Stimulated activated CD8-positive, alpha-beta memory T cell treated with anti-CD3 and anti-CD28 coated beads, Interleukin-7, amount 100 ng/mL, for 24 hours (primary cell): Measurements from ENCODE around the gene ZNF219.

ENCODE experiments used
- DNase-seq: peaks from one replicate; pipeline ENCODE4 v3.0.0-alpha.2; 2020; ENCODE audit warnings: low read depth

Gene ZNF219

DNA sequence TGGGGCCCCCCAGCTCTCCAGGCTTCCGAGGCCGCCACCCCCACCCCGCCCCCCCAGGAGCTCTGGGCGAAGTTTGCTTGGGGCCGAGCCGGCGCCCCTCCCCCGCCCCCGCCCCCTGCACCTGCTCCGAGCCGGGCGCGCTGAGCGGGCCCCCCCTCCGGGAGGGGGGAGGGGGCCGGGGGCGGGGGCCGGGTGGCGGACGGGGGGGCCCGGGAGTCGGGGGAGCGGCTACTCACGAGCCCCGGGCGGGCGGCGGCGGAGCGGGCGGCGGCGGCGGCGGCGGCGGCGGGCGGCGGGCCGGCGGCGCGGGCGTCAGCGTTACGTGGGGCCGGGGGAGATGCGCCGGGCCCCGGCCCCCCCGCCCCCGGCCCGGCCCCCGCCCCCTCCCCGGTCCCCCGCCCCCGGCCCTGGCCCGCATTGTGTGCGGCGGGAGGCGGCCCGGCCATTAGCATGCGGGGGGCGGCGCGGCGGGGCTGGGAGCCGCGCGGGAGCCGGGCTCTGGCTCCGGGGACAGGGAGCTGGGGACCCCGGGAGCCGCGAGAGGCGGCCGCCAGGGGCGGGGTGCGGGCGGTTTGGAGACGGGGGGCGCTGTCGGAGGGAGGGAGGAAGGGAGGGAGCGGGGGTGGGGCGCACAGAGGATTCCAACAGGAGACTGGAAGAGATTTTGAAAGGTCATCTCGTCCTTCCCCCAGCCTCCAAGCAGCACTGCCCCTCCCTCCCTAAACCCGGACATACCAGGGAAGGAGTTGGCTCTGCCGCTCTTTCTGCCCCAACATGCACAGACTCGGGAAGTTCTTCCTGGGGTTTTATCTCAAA lies at the start of gene ZNF219:
Gene ZNF219 (minus strand): TSS at position 580 of the 816 bp plus-strand sequence. CDS start 5,064 bp downstream, outside the sequence.
- no peak for DNase-seq

DNA sequence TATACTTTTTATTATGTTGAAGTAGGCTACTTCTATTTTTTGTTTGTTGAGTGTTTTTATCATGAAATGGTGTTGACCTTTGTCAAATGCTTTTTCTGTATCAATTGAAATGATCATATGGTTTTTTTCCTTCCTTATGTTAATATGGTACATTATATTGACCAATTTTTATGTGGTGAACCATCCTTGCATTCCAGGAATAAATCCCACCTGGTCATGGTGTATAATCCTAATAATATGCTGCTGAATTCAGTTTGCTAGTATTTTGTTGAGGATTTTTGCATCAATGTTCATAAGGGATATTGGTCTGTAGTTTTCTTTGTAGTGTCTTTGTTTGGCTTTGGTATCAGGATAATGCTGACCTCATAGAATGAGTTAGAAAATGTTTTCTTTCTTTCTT lies 47.0 kb upstream of the ZNF219 start:
- DNase-seq, result no peak

DNA sequence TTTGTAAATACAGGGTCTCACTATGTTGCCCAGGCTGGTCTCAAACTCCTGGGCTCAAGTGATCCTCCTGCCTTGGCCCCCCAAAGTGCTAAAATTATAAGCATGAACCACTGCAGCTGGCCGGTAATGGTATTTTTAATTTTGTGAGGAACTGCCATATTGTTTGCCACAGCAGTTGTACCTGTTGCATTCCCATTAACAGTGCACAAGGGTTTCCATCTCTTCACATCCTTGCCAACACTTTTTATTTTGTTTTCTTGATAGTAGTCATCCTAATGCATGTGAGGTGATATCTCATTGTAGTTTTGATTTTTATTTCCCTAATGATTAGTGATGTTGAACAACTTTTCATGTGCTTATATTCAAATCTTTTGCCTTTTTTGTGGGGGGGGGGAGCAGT lies 43.9 kb upstream of the ZNF219 start:
- no peak for DNase-seq

DNA sequence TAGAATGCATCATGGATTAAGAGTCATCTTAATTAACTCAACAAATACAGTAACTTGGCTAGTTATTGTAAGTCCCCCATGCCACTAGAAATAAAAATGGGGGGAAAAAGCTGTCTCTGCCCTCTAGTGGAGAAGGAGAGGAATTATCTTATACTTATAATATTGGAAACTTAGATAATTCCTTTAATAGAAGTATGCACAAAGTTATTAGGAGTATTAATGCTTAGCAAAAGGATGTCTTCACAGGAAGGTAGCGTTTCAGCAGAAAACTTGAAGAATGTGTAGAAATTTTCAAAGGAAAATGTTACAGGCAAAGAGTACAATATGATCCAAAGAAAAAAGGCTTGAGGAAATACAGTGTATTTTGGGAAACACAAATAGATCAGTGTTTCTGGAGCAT lies 37.6 kb upstream of the ZNF219 start:
- DNase-seq, result no peak

DNA sequence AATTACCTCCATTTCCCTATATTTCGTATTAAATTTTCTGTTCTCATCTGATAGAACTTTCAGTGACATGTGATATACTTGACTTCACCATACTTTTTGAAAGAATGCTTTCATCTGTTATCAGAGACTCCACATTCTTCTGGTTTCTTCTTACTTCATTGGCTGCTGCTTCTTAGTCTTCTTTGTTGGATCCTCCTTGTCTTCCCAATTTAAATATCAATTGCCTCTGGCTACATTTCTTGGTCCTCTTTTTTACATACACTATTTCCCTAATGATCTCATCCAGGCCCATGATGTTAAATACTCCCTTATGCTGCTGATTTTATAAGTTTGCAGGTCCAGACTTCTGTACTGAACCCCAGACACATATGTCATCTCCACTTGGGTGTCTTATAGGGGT lies 35.4 kb upstream of the ZNF219 start:
- DNase-seq, result no peak

DNA sequence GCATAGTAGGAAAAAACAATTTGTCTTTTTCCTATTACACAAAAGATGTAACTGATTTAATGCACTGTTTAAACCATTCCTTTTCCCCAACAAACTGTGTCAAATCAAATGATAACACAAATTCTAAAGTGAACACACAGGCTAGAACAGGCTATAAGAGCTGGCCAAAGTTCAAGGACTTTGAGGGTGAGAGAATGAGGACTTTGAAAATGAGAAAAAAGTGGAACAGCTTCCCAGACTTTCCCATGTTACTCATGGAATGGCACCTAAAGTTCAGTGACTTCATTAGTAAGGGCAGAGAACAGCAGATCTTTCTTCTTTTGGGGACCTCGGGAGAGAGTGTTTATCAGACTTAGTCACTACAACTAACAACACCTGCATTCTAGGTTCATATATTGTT lies 25.0 kb upstream of the ZNF219 start:
- DNase-seq, result no peak

DNA sequence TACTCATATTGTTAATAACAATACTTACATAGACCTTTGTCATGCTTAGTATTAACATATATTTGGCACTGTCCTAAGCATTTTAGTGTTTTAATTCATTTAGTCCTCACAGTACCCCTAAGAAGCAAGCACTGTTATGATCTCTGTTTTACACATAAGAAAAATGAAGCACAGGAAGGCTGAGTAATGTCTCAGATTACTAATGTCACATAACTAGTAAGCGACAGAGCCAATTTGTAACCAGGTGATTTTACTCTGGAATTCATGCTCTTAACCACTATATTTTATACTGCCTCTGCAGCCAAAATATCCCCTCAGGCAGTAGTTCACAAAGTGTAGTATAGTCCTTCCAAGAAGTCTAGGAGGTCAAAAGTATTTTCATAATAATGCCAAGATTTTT lies 22.7 kb upstream of the ZNF219 start:
- no peak for DNase-seq

DNA sequence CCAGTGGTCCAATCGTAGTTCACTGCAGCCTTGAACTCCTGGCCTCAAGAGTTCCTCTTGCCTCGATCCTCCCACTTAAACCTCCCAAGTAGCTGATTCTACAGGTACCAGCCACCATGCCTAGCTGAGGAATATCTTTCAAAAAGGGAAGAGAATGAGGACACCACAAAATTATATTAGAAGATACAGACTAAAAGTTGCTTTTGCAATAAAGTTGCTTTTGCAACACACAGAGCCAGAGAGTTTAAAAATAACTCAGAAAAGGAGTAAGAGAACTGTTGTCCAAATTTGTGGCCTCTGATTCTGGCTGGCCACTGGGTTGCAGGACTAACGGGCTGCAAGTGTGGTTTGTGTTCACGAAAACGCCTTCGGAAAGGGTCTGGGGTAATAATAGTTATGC lies 22.2 kb upstream of the ZNF219 start:
- DNase-seq, result no peak

DNA sequence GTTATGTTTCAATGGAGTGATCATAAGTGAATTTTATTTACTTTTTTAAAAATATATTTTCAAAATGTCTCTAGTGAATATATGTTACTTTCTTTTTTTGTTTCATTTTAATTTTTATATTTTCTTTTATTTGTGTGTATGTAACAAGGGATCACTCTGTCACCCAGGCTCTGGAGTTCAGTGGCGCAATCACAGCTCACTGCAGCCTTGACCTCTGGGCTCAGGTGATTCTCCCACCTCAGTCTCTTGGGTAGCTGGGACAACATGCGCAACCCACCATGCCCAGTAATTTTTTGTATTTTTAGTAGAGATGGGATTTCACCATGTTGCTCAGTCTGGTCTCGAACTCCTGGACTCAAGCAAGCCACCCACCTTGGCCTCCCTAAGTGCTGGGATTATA lies 20.5 kb upstream of the ZNF219 start:
- DNase-seq, result no peak

DNA sequence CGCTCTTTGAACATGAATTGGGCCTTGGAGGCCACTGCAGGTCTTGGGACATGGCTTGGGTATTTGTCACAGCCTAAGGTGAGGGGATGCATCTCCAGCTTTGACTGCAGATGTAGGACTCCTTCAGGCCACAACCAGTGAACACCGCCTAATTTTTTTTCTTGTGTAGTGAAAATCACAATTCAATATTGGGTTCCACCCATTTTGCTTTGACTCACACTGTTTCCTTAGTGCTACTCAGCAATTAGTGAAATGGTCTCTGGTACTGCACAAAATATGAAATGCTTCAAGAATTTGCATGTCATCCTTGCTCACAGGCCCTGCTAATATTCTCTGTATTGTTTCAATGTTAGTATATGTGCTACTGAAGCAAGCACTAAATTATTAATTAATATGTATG lies 14.9 kb upstream of the ZNF219 start:
- no peak for DNase-seq

DNA sequence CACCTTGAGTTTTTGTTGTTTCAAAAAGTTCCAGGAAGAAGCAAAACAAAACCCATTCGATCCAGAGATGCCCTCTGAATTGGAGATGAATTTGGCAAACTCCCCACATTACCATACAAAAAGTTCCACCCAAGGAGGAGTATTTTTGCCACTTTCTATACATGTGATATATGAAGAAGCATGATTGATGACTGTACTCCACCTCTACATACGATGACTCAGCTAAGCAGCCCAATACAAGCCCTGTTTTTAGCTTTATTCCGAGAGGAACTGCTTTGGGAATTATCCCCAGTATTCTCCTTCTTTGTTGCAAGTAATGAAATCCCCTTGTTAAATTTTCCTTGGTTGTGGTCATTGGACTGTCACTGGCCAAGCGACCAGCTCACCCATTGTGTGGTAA lies 13.8 kb upstream of the ZNF219 start:
- DNase-seq, result no peak

DNA sequence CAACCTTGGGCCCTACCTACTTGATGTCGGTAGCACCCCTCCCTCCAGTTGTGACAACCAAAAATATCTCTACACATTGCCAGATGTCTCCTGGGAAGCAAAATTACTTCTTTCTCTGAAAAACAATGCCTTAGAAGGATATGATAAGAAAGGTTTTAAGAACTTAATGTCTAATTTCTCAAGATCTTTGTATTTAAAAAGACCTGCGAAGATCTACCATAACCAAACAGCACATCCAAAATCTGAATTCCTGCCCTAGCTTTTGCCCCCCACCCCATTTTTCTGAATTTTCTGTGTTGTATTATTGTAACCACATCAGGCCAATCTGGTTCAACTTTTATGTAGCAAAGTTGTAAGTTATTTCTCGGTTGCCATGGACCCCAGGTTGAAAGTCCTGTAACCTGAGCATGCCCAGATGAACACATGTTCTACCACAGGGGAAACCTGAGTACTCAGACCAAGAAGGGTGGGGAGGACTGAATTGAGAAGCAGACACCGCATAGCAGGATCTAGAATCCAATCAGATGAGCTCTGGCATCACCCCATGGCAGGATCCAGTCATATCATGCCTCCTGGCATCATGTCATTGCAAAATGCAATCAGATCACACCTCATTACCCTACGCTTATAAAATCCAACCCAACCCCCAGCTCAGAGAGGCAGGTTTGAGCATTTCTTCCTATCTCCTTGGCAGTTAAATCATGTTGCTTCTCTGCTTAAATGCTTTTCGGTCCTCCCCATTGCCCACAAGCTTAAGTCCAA lies 11.1 kb upstream of the ZNF219 start:
- DNase-seq, result no peak

DNA sequence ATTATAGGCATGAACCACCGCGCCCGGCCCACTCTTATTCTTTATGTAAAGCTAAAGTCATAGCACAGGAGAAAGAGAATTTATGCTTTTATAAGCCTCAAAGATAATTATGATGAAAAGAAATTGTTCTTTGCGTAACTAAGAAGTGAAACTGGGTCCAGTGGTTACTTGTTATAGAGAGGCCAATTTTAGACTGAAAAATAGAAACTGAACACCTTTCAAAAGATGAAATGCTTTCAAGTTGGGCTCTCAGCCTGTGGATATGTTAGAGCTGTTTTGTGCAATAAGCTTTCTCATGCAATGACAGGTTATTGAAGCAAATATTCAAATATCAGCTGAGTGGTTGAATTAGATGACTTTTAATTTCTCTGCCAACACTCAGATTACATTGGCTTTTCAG lies 10.3 kb upstream of the ZNF219 start:
- DNase-seq, result no peak

DNA sequence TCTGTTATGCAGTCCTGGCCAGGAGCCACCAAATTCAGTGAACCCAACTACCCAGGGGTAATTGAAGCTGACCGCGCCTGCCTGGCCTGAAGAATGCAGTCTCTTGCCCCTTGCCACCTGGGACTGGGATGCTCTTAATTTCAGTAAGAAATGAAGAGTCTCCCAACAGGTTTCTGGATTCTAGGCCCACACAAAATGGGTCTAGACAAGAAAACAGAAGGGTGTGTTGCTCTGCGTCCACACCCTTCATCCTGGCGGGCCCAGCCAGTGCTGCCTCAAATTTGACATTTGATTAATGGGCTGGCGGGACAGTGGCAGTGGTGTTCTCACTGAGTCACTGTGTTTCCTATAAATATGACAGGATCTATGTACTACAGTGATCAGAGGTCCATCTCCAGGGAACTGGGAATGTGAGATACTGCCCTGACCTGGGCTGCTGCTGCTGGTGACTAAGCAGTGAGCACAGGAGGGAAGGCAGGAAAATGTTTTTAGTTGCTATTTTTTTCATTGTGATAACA lies 8.9 kb upstream of the ZNF219 start:
- no peak for DNase-seq

DNA sequence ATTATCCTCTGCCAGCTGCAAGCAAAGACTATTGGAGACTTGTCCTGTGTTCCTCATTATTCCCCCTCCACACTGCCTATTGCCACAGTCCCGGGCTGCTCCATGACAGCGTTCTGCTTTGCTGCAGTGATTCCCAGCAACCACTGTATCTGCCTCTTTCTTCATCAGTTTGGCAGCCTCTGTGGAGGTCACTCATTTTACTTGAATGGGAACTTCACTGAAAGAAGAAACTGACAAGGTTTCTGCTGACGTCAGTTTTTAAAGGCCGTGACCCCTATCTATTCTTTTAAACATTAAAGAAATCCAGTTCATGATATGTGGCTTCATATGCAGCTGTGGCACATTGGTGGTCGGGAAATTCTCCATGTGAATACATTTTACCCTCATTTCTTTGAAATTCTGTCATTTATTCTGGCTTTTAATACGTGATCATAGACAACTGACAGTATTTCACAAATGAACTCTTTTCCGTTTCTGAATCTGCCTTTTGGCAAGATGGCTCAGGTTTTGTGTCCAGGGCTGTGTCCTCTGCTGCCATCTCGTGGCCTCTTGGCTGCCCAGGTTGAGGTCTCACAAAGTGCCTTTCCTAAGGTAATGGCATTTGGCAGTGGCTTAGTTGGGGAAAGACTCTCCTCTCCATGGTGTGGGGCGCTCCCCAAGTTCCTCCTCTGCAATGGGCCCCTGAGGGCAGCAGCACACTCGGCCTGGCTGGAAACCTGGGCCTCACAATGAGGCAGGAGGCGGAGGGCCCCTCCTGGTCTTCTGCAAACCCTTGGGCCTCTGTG lies 8.2 kb upstream of the ZNF219 start:
- peak; percentile 49 for DNase-seq

DNA sequence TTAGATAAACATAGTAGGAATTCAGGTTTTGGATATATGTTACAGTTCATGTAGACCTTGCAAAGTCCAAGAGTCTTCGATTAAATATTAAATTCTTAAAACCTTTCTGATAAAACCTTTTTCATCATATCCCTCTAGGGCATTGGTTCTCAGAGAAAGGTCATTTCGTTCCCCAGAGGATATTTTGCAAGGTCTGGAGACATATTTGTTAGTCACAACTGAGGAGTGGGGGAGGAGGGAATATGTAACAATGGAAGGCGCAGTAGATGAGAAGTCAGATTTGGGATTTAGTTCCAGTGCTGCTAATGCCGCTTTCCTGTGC lies 7.7 kb upstream of the ZNF219 start:
- no peak for DNase-seq

DNA sequence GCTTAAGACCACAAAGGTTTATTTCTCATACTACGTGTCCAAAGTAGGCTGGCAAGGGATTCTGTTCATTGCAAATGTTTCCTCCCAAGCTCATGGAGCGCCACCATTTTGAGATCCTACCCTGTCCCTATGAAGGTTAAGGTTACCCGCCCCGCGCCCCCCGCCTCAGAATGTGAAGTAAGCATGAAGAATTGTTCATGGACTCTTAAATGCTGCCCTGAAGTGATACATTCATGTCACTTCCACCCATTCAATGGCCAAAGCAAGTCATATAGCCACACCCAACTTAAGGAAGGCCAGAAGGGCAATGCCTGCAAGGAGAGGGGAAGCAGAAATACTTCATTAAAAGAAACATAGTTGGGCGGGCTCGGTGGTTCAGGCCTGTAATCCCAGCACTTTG lies 6.6 kb upstream of the ZNF219 start:
- no peak for DNase-seq

DNA sequence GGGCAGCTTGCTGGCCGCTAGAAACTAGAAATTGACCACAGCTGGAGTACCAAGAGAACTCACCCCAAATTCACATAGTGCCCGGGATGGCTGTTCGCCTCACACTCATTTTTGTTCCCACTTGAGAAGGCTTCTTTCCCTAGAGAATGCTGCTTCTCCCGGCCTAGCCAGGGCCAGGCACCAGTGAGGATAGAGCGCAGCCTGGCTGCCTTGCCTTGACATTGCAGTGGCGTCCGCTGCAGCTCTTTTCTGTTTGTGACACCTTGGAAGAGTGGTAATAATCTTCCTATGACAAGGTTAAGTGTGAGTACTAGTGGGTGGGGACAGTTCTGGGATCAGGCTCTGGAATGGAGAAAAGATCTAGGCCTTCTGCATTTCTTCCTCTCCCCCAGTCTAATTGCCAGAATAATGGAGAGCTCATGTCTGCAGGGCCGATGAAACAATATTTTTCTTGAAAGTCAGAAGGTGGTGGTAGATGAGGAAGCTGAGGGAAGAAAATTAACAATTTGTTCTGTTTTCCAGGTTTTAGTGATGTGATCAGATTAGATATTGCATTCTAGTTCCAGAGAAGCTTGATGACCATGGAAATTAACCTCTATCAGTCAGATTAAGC lies 6.1 kb upstream of the ZNF219 start:
- no peak for DNase-seq

DNA sequence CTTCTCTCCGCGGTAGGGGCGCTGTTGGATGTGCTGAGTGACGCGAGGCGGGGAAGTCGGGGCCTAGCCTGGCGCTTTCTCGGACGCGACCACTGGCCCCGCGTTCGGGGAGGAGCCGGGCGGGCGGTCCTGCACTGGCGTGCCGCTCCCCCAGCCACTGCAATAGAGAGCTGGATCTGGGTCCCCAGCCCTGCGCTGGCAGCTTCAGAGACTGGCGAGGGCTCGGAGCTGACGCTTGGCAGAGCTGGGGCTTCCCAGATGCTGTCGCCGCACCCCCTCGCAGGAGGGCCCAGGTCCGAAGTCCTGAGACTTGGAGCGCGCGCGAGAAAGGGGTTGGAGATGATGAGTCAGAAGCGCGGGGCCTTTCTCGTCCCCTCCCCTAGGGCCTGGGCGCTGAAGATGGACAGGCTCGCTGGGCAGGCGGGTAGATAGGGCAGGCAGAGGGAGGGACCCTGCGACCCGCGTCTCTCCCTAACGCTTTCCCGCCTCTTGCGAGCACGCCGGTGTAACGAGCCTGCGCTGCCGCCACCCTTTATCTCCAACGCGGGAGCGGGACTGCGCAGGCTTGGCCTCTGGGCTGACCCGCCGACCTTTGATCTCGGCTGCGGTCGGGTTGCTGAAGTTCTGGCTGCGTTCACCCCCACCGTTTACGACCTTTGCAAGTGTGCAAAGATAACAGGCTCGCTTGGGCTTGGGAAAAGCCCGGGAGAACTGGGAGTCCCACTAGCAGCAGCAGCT lies 5.4 kb upstream of the ZNF219 start:
- DNase-seq, result peak; percentile 85

DNA sequence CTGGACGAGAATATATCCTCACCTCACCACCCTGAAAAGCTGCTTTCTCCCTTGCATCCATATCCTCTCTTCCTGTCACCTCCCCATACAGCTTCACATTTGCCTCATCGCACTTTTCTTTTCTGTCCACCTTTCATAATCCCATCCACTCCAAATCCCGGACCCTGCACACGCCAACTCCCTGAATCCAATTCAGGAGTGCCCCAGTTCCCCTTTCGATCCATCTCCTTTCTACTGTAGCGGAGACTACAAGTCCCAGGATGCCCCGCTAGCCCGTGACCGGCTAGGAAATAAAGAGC lies 4.9 kb upstream of the ZNF219 start:
- no peak for DNase-seq

DNA sequence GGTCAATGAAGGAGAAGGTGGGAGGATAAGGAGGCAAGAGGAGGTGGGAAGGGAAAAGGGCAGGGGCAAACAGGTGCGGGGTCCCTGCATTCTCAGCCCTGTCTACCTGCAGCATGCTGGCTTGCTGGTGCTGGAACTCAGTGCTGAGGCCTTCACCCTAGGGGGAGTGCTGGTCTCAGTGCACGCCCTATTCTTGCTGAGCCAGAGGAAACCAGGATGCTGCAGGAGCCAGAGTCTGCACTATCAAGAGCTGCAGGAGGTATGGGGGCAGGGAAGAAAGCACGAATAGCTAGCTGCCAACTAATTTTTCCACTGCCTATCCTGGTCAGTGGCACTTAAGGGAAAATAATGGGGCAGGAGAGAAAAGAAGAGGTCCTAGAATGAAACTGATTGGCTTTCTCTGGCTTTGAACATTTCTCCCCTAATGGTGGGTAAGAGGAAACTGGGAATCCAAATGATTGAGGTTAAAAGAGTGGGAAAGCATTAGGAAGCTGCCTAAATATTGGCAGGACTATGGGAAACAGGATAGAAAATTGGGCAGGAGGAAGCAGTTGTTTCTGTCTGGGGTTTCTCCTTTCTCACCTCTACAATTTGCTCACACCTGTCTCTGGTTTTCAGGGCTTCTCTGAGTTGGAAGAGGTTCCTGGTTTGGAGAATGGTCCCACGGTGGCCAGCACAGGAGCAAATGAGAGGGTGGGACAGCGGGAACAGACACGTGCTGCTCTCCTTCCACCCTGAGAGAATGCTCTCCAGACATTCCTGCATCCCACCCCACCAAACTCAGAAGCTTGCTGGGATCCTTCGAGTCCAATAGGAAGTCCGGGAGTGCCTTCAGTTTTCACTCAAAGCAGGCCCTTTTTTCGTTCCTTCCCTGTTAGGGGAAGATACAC lies 4.3 kb upstream of the ZNF219 start:
- DNase-seq, result no peak
